Suprapubic skin (tissue), 4 donors: Measurements from ENCODE around the gene IL13RA1.

Experiments
- CTCF ChIP-seq, 2 donors: fragments of 200-600 bp in 1 of 2; fragments of 450-650 bp in 1 of 2; sonication (generic) in 1 of 2; IDR thresholded peaks; one replicate each; pipeline ENCODE4 v1.5.1; 2016 to 2019; ENCODE audit warnings: antibody characterized with exemption in 2 of 2, mild to moderate bottlenecking in 1 of 2, moderate library complexity in 1 of 2
- EP300 ChIP-seq: sonication (generic); formaldehyde crosslinking; IDR thresholded peaks from one replicate; pipeline ENCODE4 v1.6.1; 2017; ENCODE audit warnings: antibody characterized with exemption
- POLR2A ChIP-seq, 2 donors: fragments of 450-650 bp; IDR thresholded peaks; one replicate each; pipeline ENCODE4 v1.6.1; 2017; ENCODE audit warnings: antibody characterized with exemption in 2 of 2, mild to moderate bottlenecking in 2 of 2, moderate library complexity in 2 of 2
- POLR2AphosphoS5 ChIP-seq, 3 donors: sonication (generic); formaldehyde crosslinking; IDR thresholded peaks; one replicate each; pipeline ENCODE4 v1.6.1; 2017; ENCODE audit warnings: antibody characterized with exemption in 3 of 3

- TF ChIP-seq POLR2A (IDR thresholded peaks at IDR 0.05), result peak; percentile 34 to 77
- no peak for TF ChIP-seq CTCF (IDR thresholded peaks at IDR 0.05)
- TF ChIP-seq POLR2AphosphoS5 (IDR thresholded peaks at IDR 0.05), result no peak
- no peak for TF ChIP-seq EP300
These were observed at the start of gene IL13RA1 for GRCh38 chrX:118726887-118727685.
